Transverse colon (tissue), 4 donors: ENCODE data around the gene HCAR2. TPM values are rescaled to one million over a fixed set of nuclear protein-coding genes. Genes with fewer than 3 reads are reported as not detected.
"Not testable (repeated sequence)": the region's sequence is repeated elsewhere in the genome, so short reads cannot be mapped to it uniquely, and the experiment has no call there.

Source experiments
- DNase-seq: peaks from one replicate; pipeline ENCODE4 v3.0.0-alpha.2; 2019
- H3K27ac ChIP-seq, 4 donors: fragments of 200-600 bp; sonication (generic); 2 replicates each; pipeline ENCODE4 v1.5.1; 2016 to 2018; ENCODE audit warnings: inconsistent platforms in 4 of 4
- H3K27me3 ChIP-seq: fragments of 200-600 bp; sonication (generic); 2 replicates; pipeline ENCODE4 v1.5.1; 2017; ENCODE audit warnings: inconsistent platforms
- H3K36me3 ChIP-seq, 4 donors: fragments of 200-600 bp; sonication (generic); 2 replicates each; pipeline ENCODE4 v1.5.1; 2017 to 2019; ENCODE audit warnings: inconsistent platforms in 4 of 4
- H3K4me1 ChIP-seq, 4 donors: fragments of 200-600 bp; sonication (generic); 2 replicates each; pipeline ENCODE4 v1.5.1; 2017 to 2020; ENCODE audit warnings: inconsistent platforms in 4 of 4
- H3K4me3 ChIP-seq, 4 donors: fragments of 200-600 bp; sonication (generic); 1 replicate in 1 of 4; 2 replicates in 3 of 4; pipeline versions ENCODE4 v1.5.1 to v1.6.1; 2017 to 2019; ENCODE audit warnings: inconsistent platforms in 4 of 4
- H3K9me3 ChIP-seq, 2 donors: fragments of 200-600 bp; sonication (generic); 2 replicates each; pipeline ENCODE4 v1.5.1; 2017 to 2019; ENCODE audit warnings: inconsistent platforms in 2 of 2
- CTCF ChIP-seq, 5 experiments: fragments of 200-600 bp in 3 of 5; fragments of 450-650 bp in 2 of 5; sonication (generic) in 3 of 5; IDR thresholded peaks; 1 replicate in 2 of 5; 2 replicates in 3 of 5; pipeline ENCODE4 v1.5.1; 2016 to 2017; ENCODE audit warnings: antibody characterized with exemption in 5 of 5, inconsistent platforms in 3 of 5, mild to moderate bottlenecking in 2 of 5, moderate library complexity in 1 of 5
- EP300 ChIP-seq: sonication (generic); formaldehyde crosslinking; IDR thresholded peaks from one replicate; pipeline ENCODE4 v1.6.1; 2017; ENCODE audit warnings: antibody characterized with exemption, low read depth
- POLR2A ChIP-seq: fragments of 450-650 bp; IDR thresholded peaks from one replicate; pipeline ENCODE4 v1.6.1; 2016; ENCODE audit warnings: antibody characterized with exemption, mild to moderate bottlenecking, moderate library complexity
- POLR2AphosphoS5 ChIP-seq, 3 donors: sonication (generic); formaldehyde crosslinking; IDR thresholded peaks; one replicate each; pipeline ENCODE4 v1.6.1; 2016; ENCODE audit warnings: antibody characterized with exemption in 3 of 3
- WGBS, 2 donors: methylation state at CpG; one replicate each; pipeline ENCODE4 v1.1.5; 2018; ENCODE audit warnings: low coverage in 1 of 2; 5-methylcytosine and 5-hydroxymethylcytosine counted together
- in situ Hi-C, 4 donors: fragments of 200-750 bp; cut with MboI; loops; one replicate each; pipeline versions ENCODE4 v1.15.0 to v1.15.1; 2017; ENCODE audit warnings: low sequenced_read_pairs in 3 of 4, low pct_ligation_motif_present in 1 of 4, low pct_unique_long_range_greater_than_20kb in 1 of 4
- intact Hi-C: fragments of 100-400 bp; cut with DNase I; formaldehyde crosslinking; loops from one replicate; pipeline ENCODE4 v1.15.1; 2023; ENCODE audit warnings: low total_unique reads
- total RNA-seq, 4 donors: library from RNA; depleted of rRNA; stranded (reverse); fragments of >200 nt; gene quantifications; one replicate each; pipeline ENCODE4 v1.1.0, GENCODE V29; 2016

HCAR2 gene
- total RNA-seq, 4 donors from 2014 or later = 0.27 TPM; not detected in 3

GRCh38 chr12:122721057-122721545 lies 17.9 kb upstream of the HCAR2 start:
- Histone ChIP-seq H3K27ac (no peak overlapping the region), H3K27me3 (no peaks in the 10 kb centered on the region), H3K36me3 (no peaks in the 10 kb centered on the region), H3K4me1 (no peaks in the 10 kb centered on the region), H3K9me3 (no peaks in the 10 kb centered on the region), H3K4me3 (no peak overlapping the region)
- no peak for DNase-seq
- in situ Hi-C loops (no loop called here), intact Hi-C loops (no loop called here)
- TF ChIP-seq POLR2AphosphoS5 (IDR thresholded peaks at IDR 0.05) (no peak), POLR2A (no peak), CTCF (IDR thresholded peaks at IDR 0.05) (no peak), EP300 (no peak)
- WGBS, 2 donors = 64 to 65% methylated on average over 9 to 11 of the region's 11 CpGs

- H3K4me3 ChIP-seq, H3K9me3 ChIP-seq, H3K36me3 ChIP-seq, H3K27me3 ChIP-seq, H3K4me1 ChIP-seq, H3K27ac ChIP-seq, DNase-seq, in situ Hi-C loops: not testable (repeated sequence)
- WGBS, 2 donors = 69% methylated on average over 10 of the region's 10 CpGs; no CpG with 5 or more reads in 1 of the 2 donors
- intact Hi-C loops = loop anchor here (10.0 kb wide), 1 partner anchor 722 kb away; no protein-coding TSS in a partner anchor
Observed at GRCh38 chr12:122716658-122717057, 13.5 kb upstream of the HCAR2 start, which contains the start of gene HCAR3. Gene HCAR3, minus strand, starts transcription at chr12:122716811. Its CDS starts 74 bp downstream, at chr12:122716737.

GRCh38 chr12:122715211-122715610 lies 12.1 kb upstream of the HCAR2 start:
- H3K4me1 ChIP-seq, in situ Hi-C loops, DNase-seq, H3K36me3 ChIP-seq, H3K27ac ChIP-seq, H3K27me3 ChIP-seq, H3K4me3 ChIP-seq, H3K9me3 ChIP-seq: not testable (repeated sequence)
- 87% methylated on average over 6 of the region's 6 CpGs; no CpG with 5 or more reads in 1 of the 2 donors for WGBS, 2 donors
- intact Hi-C loops = loop anchor here (10.0 kb wide), 1 partner anchor 720 kb away; no protein-coding TSS in a partner anchor

- H3K27me3 ChIP-seq, in situ Hi-C loops, DNase-seq, H3K4me3 ChIP-seq, H3K9me3 ChIP-seq, H3K4me1 ChIP-seq, H3K27ac ChIP-seq, H3K36me3 ChIP-seq: not testable (repeated sequence)
- whole genome bisulfite sequencing, 2 donors = 61 to 69% methylated on average over 3 to 5 of the region's 10 CpGs
- intact Hi-C loops = loop anchor here (10.0 kb wide), 1 partner anchor 719 kb away; no protein-coding TSS in a partner anchor
Observed at GRCh38 chr12:122713491-122714188, 10.5 kb upstream of the HCAR2 start.

- H3K36me3 ChIP-seq, H3K4me3 ChIP-seq, H3K27ac ChIP-seq, in situ Hi-C loops, H3K4me1 ChIP-seq, H3K27me3 ChIP-seq, H3K9me3 ChIP-seq, DNase-seq: not testable (repeated sequence)
- WGBS, 2 donors = 71 to 81% methylated on average over 1 of the region's 1 CpG
- intact Hi-C loops = loop anchor here (10.0 kb wide), 1 partner anchor 716 kb away; no protein-coding TSS in a partner anchor
Observed at GRCh38 chr12:122711266-122711665, 8.1 kb upstream of the HCAR2 start.

- H3K36me3 ChIP-seq, DNase-seq, H3K4me1 ChIP-seq, H3K27me3 ChIP-seq, H3K9me3 ChIP-seq, in situ Hi-C loops, H3K27ac ChIP-seq, H3K4me3 ChIP-seq: not testable (repeated sequence)
- intact Hi-C loops = loop anchor here (10.0 kb wide), 1 partner anchor 716 kb away; no protein-coding TSS in a partner anchor
- WGBS, 2 donors = 70% methylated on average over 2 of the region's 2 CpGs; no CpG with 5 or more reads in 1 of the 2 donors
Observed at GRCh38 chr12:122710341-122710740, 7.2 kb upstream of the HCAR2 start.

GRCh38 chr12:122709287-122709686 lies 6.1 kb upstream of the HCAR2 start:
- H3K36me3 ChIP-seq, H3K27ac ChIP-seq, H3K27me3 ChIP-seq, H3K4me1 ChIP-seq, DNase-seq, in situ Hi-C loops, intact Hi-C loops, H3K9me3 ChIP-seq, H3K4me3 ChIP-seq: not testable (repeated sequence)
- WGBS, 2 donors = no CpG with 5 or more reads among the region's 3 CpGs

- intact Hi-C loops, H3K36me3 ChIP-seq: not testable (repeated sequence)
- 73 to 87% methylated on average over 2 to 3 of the region's 3 CpGs for WGBS, 2 donors
Observed at GRCh38 chr12:122703841-122704240, 684 bp upstream of the HCAR2 start.

GRCh38 chr12:122701481-122701880 lies 1.7 kb downstream of the HCAR2 start:
- H3K9me3 ChIP-seq, intact Hi-C loops, DNase-seq, in situ Hi-C loops, H3K36me3 ChIP-seq, H3K4me1 ChIP-seq, H3K27me3 ChIP-seq, H3K4me3 ChIP-seq, H3K27ac ChIP-seq: not testable (repeated sequence)
- 24 to 56% methylated on average over 4 of the region's 4 CpGs for WGBS, 2 donors

More at GRCh38 chr12:122703841-122704240, 684 bp upstream of the HCAR2 start:
- DNase-seq, H3K27ac ChIP-seq, H3K9me3 ChIP-seq, H3K4me1 ChIP-seq, H3K4me3 ChIP-seq, in situ Hi-C loops, H3K27me3 ChIP-seq: not testable (repeated sequence)
